Hindlimb muscle (tissue), 1 donor: ENCODE measurements around the gene SLIT3. TPM values are rescaled to one million over a fixed set of nuclear protein-coding genes. Genes with fewer than 3 reads are reported as not detected.
"Not testable (repeated sequence)": the region's sequence is repeated elsewhere in the genome, so short reads cannot be mapped to it uniquely, and the experiment has no call there.

Experiments used
- DNase-seq: peaks from one replicate; pipeline ENCODE4 v3.0.0-alpha.2; 2013
- polyA plus RNA-seq: library from polyadenylated mRNA; unstranded; fragments of 120-200 nt; gene quantifications from one replicate; pipeline ENCODE4 v1.2.1, GENCODE V29; 2013; ENCODE audit not compliant: insufficient read length

Gene SLIT3
- polyA plus RNA-seq, 1 donor: 7.5 TPM

- no peak for DNase-seq
Measured at GRCh38 chr5:169133531-169133930, 167.4 kb downstream of the SLIT3 start.

DNA sequence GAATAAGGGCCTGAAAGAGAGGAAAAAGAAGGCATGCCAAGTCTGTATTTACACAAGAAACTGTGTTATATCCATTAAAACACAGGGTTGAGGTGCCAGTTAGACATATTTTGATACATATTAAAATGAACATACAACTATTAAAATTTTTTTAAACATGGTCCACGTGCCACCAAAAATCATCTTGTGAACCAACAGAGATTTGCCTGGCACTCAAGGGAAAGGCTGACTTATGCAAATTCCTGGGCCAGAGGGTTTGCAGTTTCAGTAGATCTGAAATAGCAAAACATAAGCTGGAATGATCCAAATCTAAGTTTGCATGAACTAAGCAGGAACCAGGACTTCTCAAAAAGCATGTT is 168.7 kb downstream of the SLIT3 start:
- DNase-seq: no peak

DNA sequence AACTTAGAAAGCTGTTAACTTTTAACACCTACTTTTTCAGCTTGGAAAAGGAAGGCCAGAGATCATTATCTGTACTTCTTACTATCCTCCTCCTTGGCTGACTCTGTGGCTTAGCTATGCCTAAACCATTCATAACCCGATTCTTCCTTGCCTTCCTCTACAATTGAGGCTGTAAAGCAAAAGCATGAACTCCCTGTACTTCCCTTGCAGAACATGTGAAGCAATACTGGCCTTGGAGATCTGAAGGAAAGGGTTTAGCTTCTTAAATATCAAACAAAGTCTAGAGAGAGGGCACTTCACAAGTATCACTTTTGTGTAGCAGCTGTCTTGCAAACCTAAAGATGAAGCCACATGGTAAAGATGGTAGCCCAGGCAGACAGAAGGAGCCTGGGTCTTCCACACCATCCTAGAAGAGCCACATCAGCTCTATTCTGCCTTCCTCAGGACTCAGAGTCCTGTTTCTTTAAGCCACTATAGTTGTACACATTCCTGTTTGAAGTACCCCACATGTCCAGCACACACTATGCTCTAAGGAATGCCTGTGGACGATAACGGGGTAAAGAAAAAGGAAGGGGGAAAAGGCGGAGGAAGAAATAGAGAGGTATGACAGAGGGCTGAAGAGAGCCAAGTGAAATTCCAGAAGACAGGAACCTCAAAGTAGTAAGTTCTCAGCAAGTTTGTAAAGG is 169.2 kb downstream of the SLIT3 start:
- no peak for DNase-seq

DNA sequence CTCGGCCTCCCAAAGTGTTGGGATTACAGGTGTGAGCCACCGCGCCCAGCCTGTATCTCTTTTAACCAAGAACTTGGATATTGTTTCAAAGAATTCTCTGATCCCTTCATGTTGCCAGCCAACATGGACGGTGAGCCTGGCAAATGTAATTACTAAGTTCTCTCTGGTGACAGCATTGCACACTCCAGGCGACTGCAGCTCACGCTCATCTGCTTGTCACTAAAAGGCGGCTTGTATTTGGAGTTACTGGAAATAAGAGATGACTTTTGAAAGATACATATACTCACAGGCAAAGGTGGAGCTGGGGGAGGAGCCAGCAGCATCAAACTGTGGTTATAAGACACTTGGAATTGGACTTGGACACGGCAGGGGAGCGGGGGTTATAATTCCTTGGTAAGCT is 172.3 kb downstream of the SLIT3 start:
- DNase-seq: no peak

DNA sequence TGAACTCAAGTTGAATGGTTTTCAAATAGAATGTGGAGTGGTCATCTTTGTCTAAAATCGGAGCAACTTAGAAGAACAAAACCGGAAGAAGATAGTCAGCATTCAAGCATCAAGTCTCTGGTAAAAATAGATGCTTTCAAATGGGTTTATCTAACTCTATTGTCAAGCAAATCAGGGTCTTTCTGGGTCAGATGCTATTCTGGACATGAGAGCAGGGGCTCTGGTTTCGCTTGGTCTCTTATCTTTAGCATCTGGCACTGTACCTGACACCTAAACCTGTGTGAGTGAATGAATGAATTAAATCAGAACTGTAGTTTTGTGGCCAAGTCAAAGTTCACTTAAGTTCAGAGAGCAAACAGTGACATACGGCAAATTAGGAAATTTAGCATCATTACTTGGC is 173.5 kb downstream of the SLIT3 start:
- DNase-seq: no peak

DNA sequence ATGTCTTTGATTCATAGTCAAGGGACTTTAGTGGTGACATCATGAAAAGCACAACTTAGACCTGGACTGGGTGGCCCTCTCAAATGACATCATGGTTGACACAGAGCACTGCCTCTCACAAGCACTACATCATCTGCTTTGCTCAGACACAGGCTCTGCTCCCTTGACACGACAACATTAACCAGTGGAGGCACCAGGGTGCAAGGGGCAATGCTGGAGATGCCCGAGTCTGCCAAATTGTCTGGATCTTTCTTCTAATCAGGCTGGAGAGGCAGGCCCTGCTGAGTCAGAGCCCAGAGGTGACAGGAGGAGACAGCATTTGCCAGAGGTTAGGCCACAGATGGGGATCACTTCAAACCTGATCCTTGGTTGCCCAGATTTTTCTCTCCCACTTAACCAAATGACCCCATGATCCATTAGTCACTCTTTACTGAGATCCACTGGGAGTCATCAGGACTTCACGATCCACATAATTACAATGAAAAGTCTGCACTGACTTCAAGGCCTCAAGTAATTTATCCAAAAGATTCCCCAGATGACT is 174.4 kb downstream of the SLIT3 start:
- DNase-seq: no peak

GRCh38 chr5:169125571-169125970 is 175.4 kb downstream of the SLIT3 start:
- no peak for DNase-seq

DNA sequence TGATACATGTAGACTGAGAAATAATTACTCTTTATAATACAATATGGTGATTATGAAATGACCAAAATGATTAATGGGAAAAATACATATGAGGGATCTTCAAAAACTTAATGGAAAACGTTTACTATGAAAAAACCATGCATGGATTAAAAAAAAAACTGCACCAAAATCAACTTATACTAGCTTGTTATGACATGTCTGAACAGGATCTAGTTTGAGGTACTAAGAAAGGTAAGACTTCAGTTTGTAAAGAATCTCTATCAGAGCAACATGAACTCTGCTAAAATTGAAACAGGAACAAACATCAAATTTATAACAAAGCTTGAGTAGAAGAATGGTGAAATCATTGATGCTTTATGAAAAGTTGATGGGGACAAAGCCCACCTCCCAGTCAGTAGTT is 178.0 kb downstream of the SLIT3 start:
- DNase-seq: no peak

DNA sequence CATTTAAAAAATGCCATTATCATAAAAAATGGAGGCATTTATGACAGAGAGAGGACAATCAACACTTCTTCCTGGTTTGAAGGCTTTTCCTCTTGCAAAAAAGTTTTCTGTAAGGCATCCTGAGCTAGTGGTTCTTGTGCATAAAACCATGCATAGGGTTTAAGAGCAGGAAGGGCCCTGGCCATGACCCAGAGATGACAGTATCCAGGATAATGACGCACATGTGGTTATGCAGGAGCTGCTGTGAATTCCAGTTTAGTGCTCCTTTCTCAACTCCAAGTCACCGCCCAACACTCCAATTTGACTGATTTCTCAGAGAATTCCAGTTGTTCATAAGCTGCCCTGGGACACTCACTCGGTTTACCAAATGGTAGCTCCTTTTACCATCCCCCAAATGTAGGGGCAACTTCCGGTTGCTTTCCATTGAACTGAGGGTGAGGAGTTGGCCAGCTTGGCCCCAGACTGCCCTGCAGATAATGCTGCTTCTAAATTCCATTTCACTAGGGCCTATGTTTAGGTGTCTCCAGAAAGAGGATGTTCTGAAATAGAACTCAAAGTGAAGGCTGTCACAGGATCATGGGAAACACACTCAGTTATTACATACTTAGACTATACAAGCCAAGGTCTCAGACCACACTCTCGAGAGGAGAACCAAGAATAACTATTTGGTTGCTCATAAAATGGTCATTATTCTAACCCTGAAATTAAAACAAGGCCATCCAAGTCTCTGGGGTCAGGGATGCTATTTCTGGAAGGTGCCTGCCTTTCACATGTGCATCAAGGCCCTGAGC is 179.1 kb downstream of the SLIT3 start:
- DNase-seq: no peak

DNA sequence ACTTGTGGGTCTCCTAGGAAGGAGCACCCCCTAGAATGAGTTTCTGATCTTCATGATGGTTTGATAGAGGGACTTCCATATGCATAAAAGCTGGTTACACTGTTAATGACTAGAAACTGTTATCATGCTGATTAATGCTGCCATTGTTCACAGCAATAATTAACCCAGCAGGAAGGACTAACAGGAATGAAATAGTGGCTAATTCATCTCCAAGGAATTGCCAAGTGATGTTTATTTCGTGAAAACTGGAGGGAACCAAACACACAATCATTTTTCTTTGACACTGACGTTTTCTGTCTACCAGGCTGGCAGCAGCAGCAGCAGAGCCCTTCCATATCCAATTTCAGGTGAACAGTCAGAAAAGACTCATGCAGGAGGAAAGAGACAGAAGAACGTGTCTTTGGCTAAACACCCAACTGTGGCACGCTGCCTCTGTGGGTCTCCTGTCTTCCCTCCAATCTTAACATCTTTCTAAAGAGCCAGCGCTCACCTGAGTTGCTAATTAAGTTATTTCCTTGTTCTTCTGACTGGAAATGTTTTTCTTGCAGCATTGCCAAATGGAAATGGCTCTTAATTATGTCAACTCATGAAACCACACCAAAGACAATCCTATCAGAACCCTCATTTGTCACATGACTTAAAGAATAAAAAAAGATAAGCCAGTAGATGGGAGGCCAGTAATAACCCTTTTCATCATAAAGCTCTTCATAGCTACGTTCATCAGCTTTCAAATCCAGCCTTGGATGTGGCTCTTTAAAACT is 181.5 kb downstream of the SLIT3 start:
- no peak for DNase-seq

DNA sequence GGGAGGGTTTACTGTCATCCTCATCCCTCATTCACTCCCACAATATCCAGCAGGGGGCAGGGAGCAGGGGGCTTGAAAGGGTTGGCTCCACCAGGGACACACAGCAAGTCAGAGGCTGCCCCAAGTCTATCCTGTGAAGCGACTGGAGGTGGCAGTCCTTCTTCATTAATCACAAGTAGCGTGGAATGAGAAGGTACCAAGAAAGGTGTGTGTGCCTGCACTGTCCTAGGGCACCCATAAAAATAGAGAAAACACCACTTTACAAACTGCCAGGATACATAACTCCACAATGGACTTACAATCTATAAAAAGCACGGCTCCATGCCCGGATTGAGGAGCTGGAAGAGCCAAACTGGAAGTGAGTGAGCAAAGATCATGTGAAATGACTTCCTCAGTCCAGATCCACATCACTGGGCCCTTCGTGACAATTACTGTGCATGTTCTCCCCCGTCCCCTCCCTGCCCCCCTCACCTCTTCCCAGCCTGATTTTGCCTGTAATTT is 183.9 kb downstream of the SLIT3 start:
- no peak for DNase-seq

DNA sequence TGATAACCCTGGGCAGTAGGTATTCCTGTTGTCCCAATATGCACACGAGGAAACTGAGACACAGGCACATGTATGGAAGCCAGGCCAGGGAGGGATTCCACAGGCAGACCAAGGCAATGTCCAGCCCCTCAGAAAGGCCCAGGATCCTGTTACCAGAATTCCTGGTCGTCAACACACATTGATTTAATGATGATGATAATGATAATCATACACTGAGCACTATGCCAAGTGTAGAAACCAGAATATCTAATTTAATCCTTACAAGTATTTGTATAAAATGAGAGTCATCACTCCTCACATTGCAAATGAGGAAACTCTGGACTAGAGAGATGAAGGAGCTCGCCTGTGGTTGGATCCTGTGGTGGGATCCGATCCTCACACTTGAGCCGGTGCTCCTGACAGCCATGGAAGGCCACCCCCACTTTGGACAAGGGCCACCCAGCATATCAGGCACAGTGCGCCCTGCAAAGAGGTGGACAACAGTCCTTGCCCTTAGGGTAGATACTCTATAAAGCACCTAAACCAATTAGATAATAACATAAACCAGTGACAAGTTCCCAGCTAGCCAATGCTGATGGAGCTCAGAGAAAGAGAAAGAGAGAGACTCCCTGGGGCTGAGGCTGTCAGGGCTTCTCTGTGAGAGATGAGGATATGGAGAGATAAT is 185.3 kb downstream of the SLIT3 start:
- no peak for DNase-seq

- DNase-seq: no peak
Measured at GRCh38 chr5:169114466-169115065, 186.4 kb downstream of the SLIT3 start.

- no peak for DNase-seq
Measured at GRCh38 chr5:169112016-169112415, 188.9 kb downstream of the SLIT3 start.

- DNase-seq: no peak
Measured at GRCh38 chr5:169106911-169107706, 193.8 kb downstream of the SLIT3 start.

GRCh38 chr5:169105582-169105981 is 195.4 kb downstream of the SLIT3 start:
- DNase-seq: not testable (repeated sequence)

DNA sequence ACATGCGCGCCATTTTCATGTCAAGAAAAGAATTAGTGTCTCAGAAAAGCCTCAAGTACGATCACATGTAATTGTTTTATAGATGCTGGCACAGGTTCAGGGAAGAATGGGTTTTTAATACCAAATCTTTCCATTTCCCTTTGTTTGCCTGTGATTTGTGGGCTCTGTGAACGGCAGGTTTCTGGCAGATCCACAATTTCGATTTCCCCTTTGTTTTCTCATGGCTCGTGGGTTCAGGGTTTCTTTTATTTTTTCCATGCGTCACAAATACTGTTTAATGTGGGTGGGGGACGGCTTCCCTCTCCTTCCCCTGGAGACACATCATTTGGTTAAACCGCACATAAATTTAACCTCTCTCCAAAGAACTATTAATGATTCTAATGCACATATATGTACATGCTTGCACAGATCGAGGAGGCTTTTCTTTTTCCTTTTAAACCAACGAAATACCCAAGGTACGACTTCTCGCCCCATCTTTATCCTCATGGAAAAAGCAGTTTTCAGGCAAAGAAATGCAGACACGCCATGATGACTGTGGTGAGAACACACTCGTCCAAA is 195.9 kb downstream of the SLIT3 start:
- no peak for DNase-seq

DNA sequence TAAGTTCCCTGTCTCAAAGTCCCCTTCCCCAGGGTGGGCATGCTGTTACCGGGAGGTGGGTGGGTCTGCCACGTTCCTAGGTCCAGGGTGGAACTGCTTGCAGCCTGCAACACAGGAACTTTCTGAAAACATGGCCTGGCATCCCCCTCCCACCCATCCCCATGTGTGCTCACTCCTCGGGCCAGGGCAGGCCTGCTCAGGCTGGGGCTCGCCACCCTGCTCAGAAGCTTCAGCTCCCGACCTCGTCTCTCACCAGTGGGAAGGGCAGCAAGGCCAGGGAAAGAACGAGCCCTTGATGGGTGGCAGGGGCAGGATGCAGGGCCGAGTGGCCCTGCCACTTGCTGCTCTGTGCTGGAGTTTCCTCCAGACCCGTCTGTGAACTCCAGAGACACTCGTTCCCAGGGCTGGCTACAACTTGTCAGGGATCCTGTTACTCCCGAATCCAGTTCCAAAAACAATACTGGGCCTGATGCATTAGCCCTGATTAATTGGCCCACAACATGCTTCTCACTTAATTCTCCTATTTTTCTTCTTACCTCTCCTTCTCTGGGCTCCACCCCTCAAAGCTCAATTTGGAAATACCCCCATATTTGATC is 197.3 kb downstream of the SLIT3 start:
- DNase-seq: no peak

DNA sequence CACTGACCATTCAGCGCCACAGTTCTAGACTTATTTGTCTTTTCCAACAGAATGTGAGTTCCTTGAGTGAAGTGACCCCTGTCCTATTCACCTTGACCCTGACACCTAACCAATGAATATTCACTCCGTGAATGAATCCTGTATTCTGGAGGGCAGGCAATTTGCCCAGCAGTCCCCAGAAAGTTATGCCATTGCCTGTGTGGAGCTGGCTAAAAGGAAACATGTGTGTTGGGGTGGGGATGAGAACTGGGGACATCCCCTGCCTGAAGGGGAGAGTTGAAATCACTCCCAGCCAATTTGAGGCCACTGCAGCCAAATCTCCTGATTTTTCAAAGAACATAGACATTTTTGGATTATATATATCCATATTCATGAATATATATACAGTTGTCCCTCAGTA is 199.0 kb downstream of the SLIT3 start:
- no peak for DNase-seq

DNA sequence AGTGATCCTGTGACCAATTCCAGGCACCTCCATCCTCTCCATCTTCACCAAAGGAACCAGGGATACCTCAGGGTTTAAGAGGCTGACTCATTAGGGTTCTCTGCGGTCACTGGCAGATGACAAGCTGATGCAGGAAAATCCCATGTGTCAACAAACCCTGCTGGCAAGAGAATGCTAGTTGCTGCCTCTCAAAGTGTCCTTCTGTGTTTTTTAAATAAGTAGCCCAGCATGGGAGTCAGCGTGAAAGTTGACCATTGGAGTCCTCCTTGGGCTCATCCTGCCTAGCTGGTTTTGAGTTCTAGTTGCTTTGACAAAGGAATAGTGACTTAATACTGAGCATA is 200.2 kb downstream of the SLIT3 start:
- no peak for DNase-seq
